ENCODE results near the gene SEC61G. TPM values are rescaled to one million over a fixed set of nuclear protein-coding genes. Genes with fewer than 3 reads are reported as not detected.

SEC61G gene
- total and polyA plus RNA-seq, 7 donors: 44.1 to 423 (median 67.8) TPM

DNA sequence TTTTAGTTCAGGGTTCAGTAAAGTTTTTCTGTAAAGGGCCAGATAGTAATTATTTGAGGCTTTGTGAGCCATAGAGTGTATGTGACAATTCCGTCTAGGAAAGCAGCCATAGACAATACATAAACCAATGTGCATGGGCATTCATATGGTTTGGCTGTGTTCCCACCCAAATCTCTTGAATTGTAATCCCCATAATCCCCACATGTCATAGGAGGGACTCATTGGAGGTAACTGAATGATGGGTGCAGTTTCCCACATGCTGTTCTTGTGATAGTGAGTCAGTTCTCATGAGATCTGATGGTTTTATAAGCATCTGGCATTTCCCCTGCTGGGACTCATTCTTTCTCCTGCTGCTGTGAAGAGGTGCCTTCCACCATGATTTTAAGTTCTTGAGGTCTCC is 29.9 kb downstream of the SEC61G start:
- Histone ChIP-seq H3K4me1 (no peaks in the 10 kb centered on the region), H3K9me3 (no peaks in the 10 kb centered on the region), H3K27me3 (ENCODE audit: insufficient read depth in 3 of 3, low read length in 2 of 3) (peaks cover 0 to 3% (median 0%) of the 10 kb centered on the region in 3 donors), H3K27ac (no peak overlapping the region), H3K4me3 (no peak overlapping the region), H3K36me3 (ENCODE audit: insufficient read depth in 1 of 2, low read depth in 1 of 2) (no peaks in the 10 kb centered on the region)
- ATAC-seq: no peak
- WGBS, 3 donors: 72 to 85% (median 75%) methylated on average over 1 of the region's 1 CpG
- intact Hi-C loops (cut with DNase I): no loop called here
- no peak for DNase-seq
- TF ChIP-seq, protein P1, sequence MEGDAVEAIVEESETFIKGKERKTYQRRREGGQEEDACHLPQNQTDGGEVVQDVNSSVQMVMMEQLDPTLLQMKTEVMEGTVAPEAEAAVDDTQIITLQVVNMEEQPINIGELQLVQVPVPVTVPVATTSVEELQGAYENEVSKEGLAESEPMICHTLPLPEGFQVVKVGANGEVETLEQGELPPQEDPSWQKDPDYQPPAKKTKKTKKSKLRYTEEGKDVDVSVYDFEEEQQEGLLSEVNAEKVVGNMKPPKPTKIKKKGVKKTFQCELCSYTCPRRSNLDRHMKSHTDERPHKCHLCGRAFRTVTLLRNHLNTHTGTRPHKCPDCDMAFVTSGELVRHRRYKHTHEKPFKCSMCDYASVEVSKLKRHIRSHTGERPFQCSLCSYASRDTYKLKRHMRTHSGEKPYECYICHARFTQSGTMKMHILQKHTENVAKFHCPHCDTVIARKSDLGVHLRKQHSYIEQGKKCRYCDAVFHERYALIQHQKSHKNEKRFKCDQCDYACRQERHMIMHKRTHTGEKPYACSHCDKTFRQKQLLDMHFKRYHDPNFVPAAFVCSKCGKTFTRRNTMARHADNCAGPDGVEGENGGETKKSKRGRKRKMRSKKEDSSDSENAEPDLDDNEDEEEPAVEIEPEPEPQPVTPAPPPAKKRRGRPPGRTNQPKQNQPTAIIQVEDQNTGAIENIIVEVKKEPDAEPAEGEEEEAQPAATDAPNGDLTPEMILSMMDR (IDR thresholded peaks at IDR 0.05): no peak

GRCh38 chr7:54728411-54728810 is 30.6 kb downstream of the SEC61G start:
- 49 to 67% (median 66%) methylated on average over 4 of the region's 4 CpGs for WGBS, 3 donors
- ATAC-seq: no peak
- no peak for DNase-seq
- H3K9me3 ChIP-seq: no peaks in the 10 kb centered on the region
- TF ChIP-seq, protein P1 (IDR thresholded peaks at IDR 0.05): no peak
- no peak overlapping the region for H3K27ac ChIP-seq
- intact Hi-C loops (cut with DNase I): no loop called here
- no peaks in the 10 kb centered on the region for H3K4me1 ChIP-seq
- H3K27me3 ChIP-seq (ENCODE audit: insufficient read depth in 3 of 3, low read length in 2 of 3): peaks cover 0 to 3% (median 0%) of the 10 kb centered on the region in 3 donors
- no peaks in the 10 kb centered on the region for H3K36me3 ChIP-seq (ENCODE audit: insufficient read depth in 1 of 2, low read depth in 1 of 2)
- H3K4me3 ChIP-seq: no peak overlapping the region

DNA sequence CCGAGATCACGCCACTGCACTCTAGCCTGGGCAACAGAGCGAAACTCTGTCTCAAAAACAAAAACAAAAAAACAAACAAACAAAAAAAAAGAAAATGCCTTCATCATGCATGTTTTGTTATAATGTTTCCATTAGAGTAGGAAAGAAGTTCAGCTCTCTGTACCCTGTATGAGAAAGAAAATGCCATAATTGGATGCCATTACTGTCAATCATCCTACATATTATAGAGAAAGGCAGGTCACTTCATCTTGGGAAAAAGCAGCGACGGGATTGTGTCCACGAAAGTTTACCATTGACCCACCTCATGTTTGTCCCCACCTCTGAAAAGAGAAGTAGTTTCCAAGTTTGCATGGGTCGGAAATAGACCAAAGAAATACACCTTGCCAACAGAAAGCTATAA is 33.8 kb downstream of the SEC61G start:
- Histone ChIP-seq H3K4me1 (no peaks in the 10 kb centered on the region), H3K36me3 (ENCODE audit: insufficient read depth in 1 of 2, low read depth in 1 of 2) (no peaks in the 10 kb centered on the region), H3K9me3 (no peaks in the 10 kb centered on the region), H3K27ac (no peak overlapping the region), H3K27me3 (ENCODE audit: insufficient read depth in 3 of 3, low read length in 2 of 3) (peaks cover 0 to 3% (median 0%) of the 10 kb centered on the region in 3 donors), H3K4me3 (no peak overlapping the region)
- TF ChIP-seq, protein P1 (IDR thresholded peaks at IDR 0.05): no peak
- intact Hi-C loops (cut with DNase I): no loop called here
- no peak for ATAC-seq
- DNase-seq: no peak
- 86 to 90% (median 87%) methylated on average over 7 of the region's 7 CpGs for WGBS, 3 donors

DNA sequence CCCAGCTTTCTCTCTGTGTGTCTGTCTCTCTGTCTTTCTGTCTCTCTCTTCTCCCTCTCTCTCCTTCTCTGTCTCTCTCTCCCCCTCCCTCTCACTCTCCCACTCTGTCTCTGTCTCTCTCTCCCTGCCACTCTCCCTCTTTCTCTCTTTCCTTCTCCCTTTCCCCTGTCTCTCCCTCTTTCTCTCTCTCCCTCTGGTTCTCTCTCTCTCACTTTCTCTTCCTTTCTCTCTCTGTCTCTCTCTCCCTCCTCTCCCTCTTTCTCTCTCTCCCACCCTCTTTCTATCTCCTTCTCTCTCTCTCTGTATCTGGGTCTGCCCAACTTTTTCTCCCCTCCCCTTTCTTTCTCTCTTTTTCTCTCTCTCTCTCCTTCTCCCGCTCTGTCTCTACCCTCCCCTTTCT is 36.5 kb downstream of the SEC61G start:
- Histone ChIP-seq H3K4me1 (no peaks in the 10 kb centered on the region), H3K9me3 (no peaks in the 10 kb centered on the region), H3K4me3 (no peak overlapping the region), H3K36me3 (ENCODE audit: insufficient read depth in 1 of 2, low read depth in 1 of 2) (no peaks in the 10 kb centered on the region), H3K27me3 (ENCODE audit: insufficient read depth in 3 of 3, low read length in 2 of 3) (peaks cover 0 to 3% (median 0%) of the 10 kb centered on the region in 3 donors), H3K27ac (no peak overlapping the region)
- no peak for ATAC-seq
- WGBS, 3 donors: 53 to 69% (median 59%) methylated on average over 1 of the region's 1 CpG
- intact Hi-C loops (cut with DNase I): no loop called here
- no peak for DNase-seq
- TF ChIP-seq, protein P1 (IDR thresholded peaks at IDR 0.05): no peak

- Histone ChIP-seq H3K27me3 (ENCODE audit: insufficient read depth in 3 of 3, low read length in 2 of 3) (peaks cover 0 to 3% (median 0%) of the 10 kb centered on the region in 3 donors), H3K4me1 (no peaks in the 10 kb centered on the region), H3K9me3 (no peaks in the 10 kb centered on the region), H3K27ac (no peak overlapping the region), H3K36me3 (ENCODE audit: insufficient read depth in 1 of 2, low read depth in 1 of 2) (no peaks in the 10 kb centered on the region), H3K4me3 (no peak overlapping the region)
- ATAC-seq (no peak), DNase-seq (no peak)
- intact Hi-C loops (cut with DNase I): no loop called here
- WGBS, 3 donors: 56 to 65% (median 65%) methylated on average over 9 of the region's 9 CpGs
- TF ChIP-seq, protein P1 (IDR thresholded peaks at IDR 0.05): no peak
Measured at GRCh38 chr7:54722026-54722425, 37.0 kb downstream of the SEC61G start.

Data from psoas muscle (tissue), 8 donors.